ENCODE data around the gene RPP25. TPM values are rescaled to one million over a fixed set of nuclear protein-coding genes. Genes with fewer than 3 reads are reported as not detected.

Gene RPP25, protein sequence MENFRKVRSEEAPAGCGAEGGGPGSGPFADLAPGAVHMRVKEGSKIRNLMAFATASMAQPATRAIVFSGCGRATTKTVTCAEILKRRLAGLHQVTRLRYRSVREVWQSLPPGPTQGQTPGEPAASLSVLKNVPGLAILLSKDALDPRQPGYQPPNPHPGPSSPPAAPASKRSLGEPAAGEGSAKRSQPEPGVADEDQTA
- total RNA-seq (2014; rRNA removed; shearing (Covaris generic)) = 1.4 and 1.9 TPM in 2 replicates
- 0.94 and 1.3 TPM in 2 replicates for polyA plus RNA-seq (2015; cell fraction: cytosol; rRNA removed)
- polyA plus RNA-seq (2015; cell fraction: nucleus; rRNA removed) = 0.07 TPM in 1 of 2 replicates, not detected in the other

DNA sequence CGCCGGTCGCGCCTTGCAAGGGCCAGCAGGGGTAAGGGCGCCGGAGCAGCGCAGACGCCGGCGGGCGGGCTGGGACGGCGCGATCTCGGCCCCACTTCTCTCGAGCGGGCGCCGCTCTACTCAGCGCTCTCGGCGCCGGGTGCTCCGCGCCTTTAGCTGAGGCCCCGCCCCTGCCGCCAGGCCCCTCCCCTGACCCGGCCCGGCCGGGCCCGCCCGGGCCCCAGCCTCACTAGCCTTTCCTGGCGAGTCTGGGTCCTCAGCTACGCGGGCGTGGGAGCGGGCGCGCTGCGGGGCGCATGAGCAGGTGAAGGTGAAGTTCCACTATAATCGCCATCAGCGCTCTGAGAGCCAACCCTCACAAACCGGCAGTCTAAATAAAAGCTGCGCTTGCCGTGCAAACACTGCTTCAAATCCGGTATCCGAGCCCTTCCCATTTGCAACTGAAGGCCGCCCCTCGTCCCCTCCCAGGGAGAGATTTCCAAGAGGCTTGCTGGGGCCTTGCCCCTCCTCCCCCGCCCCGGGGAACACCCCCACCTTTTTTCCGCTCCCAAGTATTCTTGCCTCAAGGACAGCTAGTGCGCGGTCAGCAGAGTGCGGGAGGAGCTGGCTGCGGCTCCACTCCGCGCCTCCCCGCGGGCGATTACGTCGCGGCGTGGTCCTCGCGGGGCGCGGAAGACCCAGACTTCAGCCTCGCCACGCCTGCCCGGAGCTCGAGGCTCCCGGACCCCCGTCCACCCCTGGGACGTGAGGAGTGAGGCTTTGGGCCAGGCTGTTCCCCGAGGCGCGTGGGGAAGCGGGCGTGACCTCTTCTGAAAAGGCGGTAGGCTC lies at the start of gene RPP25:
TSS of gene RPP25 (minus strand) at position 125 of the 828 bp plus-strand sequence. CDS start 189 bp downstream, outside the sequence.
- DNase-seq (ENCODE audit: low read depth, low spot score) = no peak
- in situ Hi-C loops (cut with HindIII; ENCODE audit: low pct_unique_long_range_greater_than_20kb, low sequenced_read_pairs) = loop anchor here (25.0 kb wide), 1 partner anchor 195 kb away; no protein-coding TSS in a partner anchor

DNA sequence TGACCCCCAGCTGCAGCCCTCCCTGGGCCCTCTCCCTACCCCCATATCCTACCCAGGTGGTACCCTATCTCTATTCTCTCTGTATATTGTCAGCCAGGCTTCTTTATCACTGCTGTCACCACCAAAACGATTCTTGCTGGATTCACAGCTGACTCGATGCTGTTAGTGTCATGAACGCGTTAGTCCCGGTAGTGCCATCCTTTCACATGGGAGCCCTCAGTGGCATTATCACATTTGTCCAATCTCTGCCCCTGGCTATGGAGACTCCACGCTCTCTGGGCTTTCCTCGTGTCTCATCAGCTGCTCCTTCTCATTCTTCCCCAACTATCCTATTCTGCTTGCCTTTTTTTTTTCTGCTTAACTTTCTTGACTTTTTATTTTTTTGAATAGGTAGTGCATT lies 45.8 kb upstream of the RPP25 start:
- in situ Hi-C loops (cut with HindIII; ENCODE audit: low pct_unique_long_range_greater_than_20kb, low sequenced_read_pairs) = no loop called here
- DNase-seq (ENCODE audit: low read depth, low spot score) = no peak

DNA sequence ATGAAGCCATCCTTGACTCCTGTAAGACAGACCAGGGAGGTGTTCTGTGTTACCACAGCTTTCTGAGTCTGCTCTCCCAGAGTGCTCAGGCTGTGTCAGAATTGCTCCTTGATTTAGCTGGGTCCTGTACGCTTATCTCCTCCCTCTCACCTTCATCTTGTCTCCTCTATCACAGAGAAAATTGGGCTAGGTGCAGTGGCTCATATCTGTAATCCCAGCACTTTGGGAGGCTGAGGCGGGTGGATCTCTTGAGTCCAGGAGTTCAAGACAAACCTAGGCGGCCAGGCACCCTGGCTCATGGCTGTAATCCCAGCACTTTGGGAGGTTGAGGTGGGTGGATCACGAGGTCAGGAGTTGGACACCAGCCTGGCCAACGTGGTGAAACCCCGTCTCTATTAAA lies 44.7 kb upstream of the RPP25 start:
- in situ Hi-C loops (cut with HindIII; ENCODE audit: low pct_unique_long_range_greater_than_20kb, low sequenced_read_pairs) = no loop called here
- DNase-seq (ENCODE audit: low read depth, low spot score) = no peak

DNA sequence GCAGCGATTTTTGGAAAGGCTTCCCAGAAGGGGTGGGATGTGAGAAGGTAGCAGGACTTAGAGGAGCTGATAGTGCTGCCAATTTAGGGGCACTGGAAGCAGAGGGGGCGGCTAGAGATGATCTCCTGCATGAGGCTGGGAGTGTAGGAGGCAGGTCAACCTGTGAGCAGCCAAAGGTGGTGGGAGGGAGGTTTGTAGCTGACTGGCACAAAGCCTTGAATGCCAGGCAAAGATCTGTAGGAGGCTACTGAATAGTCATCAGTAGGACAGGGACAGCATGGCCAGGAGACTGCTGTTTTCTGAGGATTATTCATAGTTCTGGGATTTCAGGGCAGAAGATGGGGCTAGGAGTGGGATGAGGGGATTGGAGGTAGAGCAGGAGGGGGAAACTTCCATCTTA lies 41.0 kb upstream of the RPP25 start:
- in situ Hi-C loops (cut with HindIII; ENCODE audit: low pct_unique_long_range_greater_than_20kb, low sequenced_read_pairs) = no loop called here
- no peak for DNase-seq (ENCODE audit: low read depth, low spot score)

DNA sequence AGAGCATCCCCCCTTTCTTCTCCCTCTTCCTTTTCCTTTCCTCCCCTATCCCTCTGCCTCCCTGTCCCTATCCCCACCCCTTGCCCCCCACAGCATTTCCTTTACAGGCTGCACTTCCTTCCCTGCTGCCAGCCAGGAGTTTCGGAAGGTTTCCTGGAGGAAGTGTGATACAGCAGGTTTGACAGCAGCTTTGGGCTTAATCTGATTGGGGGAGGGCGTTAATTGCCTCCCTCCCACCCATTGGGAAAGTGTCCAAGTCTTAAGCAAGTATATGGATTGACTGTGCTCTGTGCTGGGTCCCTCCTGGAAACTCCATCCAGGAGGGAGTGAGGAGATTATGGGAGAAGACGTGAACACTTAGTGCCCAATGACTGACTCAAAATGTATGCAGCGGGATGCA lies 40.6 kb upstream of the RPP25 start:
- no peak for DNase-seq (ENCODE audit: low read depth, low spot score)
- in situ Hi-C loops (cut with HindIII; ENCODE audit: low pct_unique_long_range_greater_than_20kb, low sequenced_read_pairs) = no loop called here

DNA sequence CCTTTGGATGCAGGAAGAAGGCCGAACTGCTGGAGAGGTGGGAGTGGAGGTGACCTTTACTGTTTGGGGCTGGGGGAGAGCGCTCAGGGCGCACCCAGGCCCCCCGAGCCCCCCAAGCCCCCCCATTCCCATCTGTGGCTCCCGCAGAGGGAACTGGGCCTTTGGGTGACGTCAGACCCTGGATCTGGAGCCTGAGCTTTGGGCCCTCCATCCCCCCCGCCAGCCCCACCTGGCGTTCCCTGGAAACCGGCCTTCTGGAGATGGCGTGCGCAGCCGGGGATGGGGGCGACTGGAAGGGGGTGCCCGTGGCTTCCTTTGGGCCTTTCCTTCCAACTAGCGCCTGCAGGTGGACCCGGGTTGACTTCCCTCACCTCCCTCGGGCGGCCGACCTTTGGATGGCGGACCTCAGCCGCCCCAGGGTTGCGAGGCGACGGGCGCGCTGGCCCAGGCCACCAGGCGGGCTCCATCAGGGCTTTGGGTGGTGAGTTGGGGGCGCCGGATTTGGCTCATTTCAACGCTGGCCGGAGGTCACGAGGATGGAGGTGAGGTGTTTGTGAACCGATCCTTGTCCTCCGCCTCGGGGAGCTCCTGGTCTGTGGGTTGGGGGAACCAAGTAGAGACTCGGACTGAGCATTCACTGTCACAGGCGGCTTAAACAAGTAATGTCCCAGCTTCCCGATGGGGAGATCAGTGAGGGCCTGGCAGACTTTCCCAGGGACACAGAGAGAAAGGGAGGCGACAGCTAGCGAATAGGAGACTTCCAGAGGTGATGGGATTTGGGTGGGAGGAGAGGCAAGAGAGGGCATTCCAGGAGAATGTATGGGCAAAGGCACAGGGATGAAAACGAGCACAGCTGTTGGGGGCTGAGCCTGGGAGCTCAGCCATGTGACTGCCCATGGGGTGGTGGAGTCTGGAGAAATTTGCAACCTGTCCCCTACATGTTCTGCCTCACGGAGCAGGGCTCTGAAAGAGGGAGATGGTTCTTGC lies 39.5 kb upstream of the RPP25 start:
- DNase-seq (ENCODE audit: low read depth, low spot score) = no peak
- in situ Hi-C loops (cut with HindIII; ENCODE audit: low pct_unique_long_range_greater_than_20kb, low sequenced_read_pairs) = no loop called here

DNA sequence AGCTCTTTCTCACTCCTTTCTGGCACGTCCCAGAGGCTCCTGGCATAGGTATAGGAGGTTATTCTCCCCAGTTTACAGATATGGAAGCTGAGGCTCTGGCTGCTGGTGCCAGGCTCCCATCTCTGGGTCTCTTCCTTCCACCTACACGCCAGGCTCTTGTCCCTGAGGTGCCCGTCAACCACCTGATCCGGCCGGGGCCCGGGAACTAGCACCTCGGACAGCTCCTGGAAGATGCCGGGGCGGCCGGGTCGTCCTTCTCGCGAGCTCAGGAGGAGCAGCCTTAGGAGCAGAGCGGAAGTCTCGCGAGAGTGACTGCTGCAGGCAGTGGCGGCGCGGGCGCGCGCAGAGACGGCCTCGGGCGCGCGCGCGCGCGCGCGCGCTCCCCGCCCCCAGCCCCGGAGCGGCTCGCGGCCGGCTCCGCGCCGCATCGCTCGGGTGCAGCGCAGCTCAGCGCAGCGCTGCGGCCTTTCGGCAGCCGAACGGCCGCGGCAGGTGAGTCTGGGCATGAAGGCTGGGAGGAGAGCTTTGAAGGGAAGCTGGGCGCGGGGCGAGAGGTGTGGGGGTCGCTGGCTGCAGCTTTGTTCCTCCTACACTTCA lies 38.7 kb upstream of the RPP25 start, which contains the start of gene SCAMP5:
TSS of gene SCAMP5 (plus strand) at position 382 of the 597 bp plus-strand sequence. CDS start 16,277 bp downstream, outside the sequence.
- in situ Hi-C loops (cut with HindIII; ENCODE audit: low pct_unique_long_range_greater_than_20kb, low sequenced_read_pairs) = no loop called here
- peak; percentile 94 for DNase-seq (ENCODE audit: low read depth, low spot score)

DNA sequence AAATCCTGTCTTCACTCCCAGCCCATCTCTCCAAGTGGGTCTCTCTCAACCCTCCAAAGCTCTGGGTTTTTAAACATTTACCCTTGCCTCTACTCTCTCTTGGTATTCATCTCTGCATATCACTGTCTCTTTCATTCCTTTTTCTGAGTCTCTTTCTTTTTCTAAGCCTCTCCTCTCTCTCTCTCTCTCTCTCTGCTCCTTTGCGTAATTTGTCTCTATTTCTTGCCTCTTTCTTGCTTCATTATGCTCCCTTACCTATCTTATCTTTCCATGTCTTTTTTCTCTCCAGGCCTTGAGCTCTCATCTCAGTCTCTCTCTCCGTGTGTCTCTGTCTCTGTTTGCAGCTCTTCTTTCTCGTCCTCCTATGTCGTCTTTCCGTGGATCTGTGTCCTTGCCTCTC lies 38.1 kb upstream of the RPP25 start:
- in situ Hi-C loops (cut with HindIII; ENCODE audit: low pct_unique_long_range_greater_than_20kb, low sequenced_read_pairs) = no loop called here
- no peak for DNase-seq (ENCODE audit: low read depth, low spot score)

DNA sequence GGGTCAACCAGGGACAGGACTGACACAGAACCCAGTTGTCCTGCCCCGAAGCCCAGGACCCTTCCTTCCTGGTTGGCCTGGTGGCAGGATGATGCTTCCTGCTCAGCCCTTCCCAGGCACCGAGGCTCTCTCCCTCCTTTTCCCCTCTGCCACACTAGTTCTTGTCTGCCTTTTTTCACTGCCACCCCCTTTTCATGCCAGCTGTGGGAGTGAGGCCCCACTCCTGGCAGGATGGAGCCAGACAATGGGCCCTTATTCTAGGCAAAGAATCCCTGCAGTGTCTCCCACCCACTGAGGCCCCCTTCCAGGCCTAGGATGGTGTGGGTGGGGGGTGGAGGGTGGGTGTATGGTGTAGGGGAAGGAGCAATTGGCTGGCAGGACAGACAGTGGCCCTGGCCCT lies 37.7 kb upstream of the RPP25 start:
- in situ Hi-C loops (cut with HindIII; ENCODE audit: low pct_unique_long_range_greater_than_20kb, low sequenced_read_pairs) = no loop called here
- DNase-seq (ENCODE audit: low read depth, low spot score) = no peak

DNA sequence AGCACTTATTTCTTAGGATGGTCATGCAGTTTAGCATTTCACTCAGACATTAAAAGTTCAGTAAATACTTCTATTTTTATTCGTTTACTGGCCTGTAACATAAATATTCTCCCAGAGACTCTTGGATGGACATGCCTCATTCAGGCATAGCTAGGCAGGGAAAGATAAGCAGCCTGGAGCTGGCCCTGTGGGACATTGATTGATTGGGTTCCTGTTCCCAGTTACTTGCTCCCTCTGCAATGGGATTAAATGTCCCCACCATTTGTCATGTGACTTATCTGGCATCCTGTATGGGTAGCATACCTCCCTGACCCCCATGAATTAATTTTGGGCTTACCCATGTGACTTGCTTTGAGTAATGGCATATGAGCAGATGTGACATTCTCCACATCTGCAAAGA lies 36.0 kb upstream of the RPP25 start:
- no peak for DNase-seq (ENCODE audit: low read depth, low spot score)
- in situ Hi-C loops (cut with HindIII; ENCODE audit: low pct_unique_long_range_greater_than_20kb, low sequenced_read_pairs) = no loop called here

DNA sequence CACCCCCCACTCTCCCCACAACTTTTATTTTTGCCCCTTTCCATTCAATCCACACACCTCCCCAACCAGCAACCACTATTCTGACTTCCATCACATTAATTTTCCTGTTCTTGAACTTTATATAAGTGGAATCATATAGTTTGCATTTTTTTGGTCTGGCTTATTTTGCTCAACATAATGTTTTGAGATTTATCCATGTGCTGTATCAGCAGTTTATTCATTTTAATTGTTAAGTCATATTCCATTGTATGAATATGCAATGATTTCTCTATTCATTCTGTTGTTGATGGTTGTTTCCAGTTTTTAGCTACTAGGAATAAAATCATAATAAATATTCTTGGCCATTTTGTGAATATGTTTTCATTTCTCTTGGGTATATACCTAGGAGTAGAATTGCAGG lies 33.0 kb upstream of the RPP25 start:
- DNase-seq (ENCODE audit: low read depth, low spot score) = no peak
- in situ Hi-C loops (cut with HindIII; ENCODE audit: low pct_unique_long_range_greater_than_20kb, low sequenced_read_pairs) = no loop called here

DNA sequence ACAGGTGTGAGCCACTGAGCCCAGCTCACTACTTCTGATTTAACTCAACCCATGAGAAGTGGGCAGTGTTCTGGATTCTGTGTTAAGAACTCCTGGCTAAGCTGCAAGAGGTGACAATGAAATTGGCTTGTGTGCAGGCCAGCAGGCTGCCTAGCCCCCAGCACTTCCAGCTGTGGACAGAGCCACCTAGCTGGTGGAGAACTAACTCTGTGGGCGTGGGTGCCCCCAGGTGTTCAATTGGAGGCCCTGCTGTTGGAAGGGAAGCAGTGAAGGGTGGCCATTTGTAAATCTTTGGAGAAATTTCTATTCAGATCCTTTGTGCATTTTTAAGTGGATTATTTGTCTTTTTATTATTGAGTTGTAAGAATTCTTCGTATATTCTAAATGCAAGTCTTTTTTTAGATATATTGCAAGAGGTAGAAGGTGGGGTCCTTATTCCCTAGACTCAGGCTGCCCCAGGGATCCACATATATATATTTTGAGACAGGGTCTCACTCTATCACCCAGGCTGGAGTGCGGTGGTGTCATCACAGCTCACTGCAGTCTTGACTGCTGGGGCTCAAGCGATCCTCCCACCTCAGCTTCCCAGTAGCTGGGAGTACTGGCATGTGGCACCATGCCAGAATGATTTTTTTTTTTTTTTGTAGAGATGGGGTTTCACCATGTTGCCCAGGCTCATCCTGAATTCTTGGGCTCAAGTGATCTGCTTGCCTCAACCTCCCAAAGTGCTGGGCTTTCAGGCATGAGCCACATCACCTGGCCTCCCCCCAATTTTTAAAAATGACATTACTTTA lies 31.6 kb upstream of the RPP25 start:
- in situ Hi-C loops (cut with HindIII; ENCODE audit: low pct_unique_long_range_greater_than_20kb, low sequenced_read_pairs) = no loop called here
- DNase-seq (ENCODE audit: low read depth, low spot score) = peak; percentile 59

DNA sequence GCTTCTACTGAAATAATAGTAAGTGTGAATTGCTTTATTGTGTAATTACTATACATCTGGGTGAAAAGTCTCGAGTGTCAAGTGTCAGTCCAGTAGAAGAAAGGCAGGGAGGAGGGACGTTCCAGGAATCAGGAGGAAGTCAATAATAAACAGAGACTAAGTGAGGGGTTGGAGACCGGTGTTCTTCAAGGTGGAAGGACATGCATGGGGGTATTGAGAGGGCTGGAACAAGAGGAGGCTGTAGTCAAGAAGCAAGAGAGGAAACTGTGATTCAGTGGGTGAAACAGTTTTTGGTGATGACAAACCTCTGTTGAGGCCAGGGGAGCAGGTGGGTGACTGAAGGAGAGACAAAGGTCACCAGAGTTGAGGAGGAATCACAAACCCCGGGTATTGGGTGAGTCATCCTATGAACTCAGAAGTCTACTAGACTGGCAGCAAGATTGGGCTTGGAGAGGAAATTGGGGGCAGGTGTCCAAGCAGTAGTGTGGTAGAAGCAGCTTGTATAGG lies 27.2 kb upstream of the RPP25 start:
- in situ Hi-C loops (cut with HindIII; ENCODE audit: low pct_unique_long_range_greater_than_20kb, low sequenced_read_pairs) = no loop called here
- DNase-seq (ENCODE audit: low read depth, low spot score) = no peak

DNA sequence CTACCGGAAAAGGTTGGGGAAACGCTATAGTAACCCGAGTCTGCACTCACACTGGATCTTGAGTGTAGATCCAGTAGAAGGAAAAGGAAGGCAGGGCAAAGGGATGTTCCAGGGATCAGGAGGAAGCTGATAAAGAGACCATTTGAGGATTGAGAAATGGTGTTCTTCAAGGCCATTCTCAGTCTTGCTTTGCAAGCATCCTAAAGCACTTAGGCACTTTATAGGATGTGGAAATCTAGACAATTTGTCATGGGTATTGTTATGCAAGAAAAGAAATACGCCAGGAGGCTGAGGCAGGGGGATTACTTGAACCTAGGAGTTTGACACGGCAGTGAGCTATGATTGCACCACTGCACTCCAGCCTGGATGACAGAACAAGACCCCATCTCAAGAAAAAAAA lies 25.6 kb upstream of the RPP25 start:
- DNase-seq (ENCODE audit: low read depth, low spot score) = no peak
- in situ Hi-C loops (cut with HindIII; ENCODE audit: low pct_unique_long_range_greater_than_20kb, low sequenced_read_pairs) = no loop called here

DNA sequence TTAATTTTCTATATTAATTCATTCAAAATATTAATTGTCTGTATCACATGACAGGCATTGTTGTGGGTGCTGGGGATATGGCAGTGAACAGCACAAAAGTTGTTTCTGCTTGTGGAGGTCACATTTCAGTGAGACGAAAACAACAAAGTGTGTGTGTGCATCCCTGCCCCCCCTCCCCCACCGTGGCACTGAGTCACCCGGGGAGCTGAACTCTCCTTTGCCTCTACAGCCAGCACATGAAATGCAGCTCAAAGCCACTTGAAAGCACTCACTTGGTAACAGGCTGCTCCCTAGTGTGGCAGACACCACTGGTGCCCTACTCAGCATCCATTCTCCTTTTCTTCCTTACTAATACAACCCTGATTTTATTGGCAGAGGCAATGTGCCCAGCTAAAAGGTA lies 21.9 kb upstream of the RPP25 start:
- in situ Hi-C loops (cut with HindIII; ENCODE audit: low pct_unique_long_range_greater_than_20kb, low sequenced_read_pairs) = no loop called here
- DNase-seq (ENCODE audit: low read depth, low spot score) = peak; percentile 22

DNA sequence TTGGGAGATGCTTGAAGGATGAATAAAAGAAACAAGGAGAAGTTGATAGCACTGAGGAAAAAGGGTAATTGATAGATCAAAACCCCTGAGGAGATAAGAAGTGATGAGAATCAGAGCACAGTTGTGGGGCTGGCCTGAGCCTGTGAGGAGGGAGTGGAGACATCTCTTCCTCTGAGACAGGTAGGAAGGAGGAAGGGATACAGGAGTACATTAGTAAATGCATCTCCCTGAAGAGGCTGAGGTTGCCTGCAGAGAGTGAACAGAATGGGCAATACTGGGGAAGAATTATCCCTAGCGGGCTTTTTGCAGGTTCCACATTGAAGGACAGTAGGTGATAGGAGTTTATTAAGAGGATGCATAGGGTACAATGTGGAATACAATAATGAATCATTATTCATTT lies 21.5 kb upstream of the RPP25 start:
- in situ Hi-C loops (cut with HindIII; ENCODE audit: low pct_unique_long_range_greater_than_20kb, low sequenced_read_pairs) = no loop called here

More for the DNA sequence above, 21.5 kb upstream of the RPP25 start:
- DNase-seq (ENCODE audit: low read depth, low spot score) = no peak

Measured in SK-MEL-5 (cell line).